Neural progenitor cell (in vitro differentiated cells): ENCODE data around the gene NUDT3. TPM values are rescaled to one million over a fixed set of nuclear protein-coding genes. Genes with fewer than 3 reads are reported as not detected.

ENCODE experiments used
- DNase-seq: peaks from one replicate; pipeline ENCODE4 v3.0.0-alpha.2; 2016; ENCODE audit warnings: low spot score
- H2AFZ ChIP-seq: fragments of 200-600 bp; sonication (generic); replicated peaks from 2 replicates; pipeline ENCODE4 v1.6.1; 2016; ENCODE audit warnings: antibody characterized with exemption
- H3F3A ChIP-seq: fragments of 200-600 bp; sonication (generic); 2 replicates; pipeline ENCODE4 v1.6.1; 2016; ENCODE audit warnings: antibody characterized with exemption, low read depth
- H3K27ac ChIP-seq: fragments of 200-600 bp; sonication (generic); 2 replicates; pipeline ENCODE4 v1.5.1; 2016; ENCODE audit warnings: mild to moderate bottlenecking
- H3K27me3 ChIP-seq: fragments of 200-600 bp; sonication (generic); 2 replicates; pipeline ENCODE4 v1.6.1; 2016; ENCODE audit warnings: mild to moderate bottlenecking, moderate library complexity
- H3K36me3 ChIP-seq: fragments of 200-600 bp; sonication (generic); 2 replicates; pipeline ENCODE4 v1.5.1; 2016
- H3K4me1 ChIP-seq: fragments of 200-600 bp; sonication (generic); 2 replicates; pipeline ENCODE4 v1.6.1; 2016; ENCODE audit warnings: mixed run types
- H3K4me2 ChIP-seq: fragments of 200-600 bp; sonication (generic); 2 replicates; pipeline ENCODE4 v1.6.1; 2016
- H3K4me3 ChIP-seq: fragments of 200-600 bp; sonication (generic); 2 replicates; pipeline ENCODE4 v1.5.1; 2016
- H3K79me2 ChIP-seq: fragments of 200-600 bp; sonication (generic); 2 replicates; pipeline ENCODE4 v1.6.1; 2016; ENCODE audit warnings: low read depth
- H3K9ac ChIP-seq: fragments of 200-600 bp; sonication (generic); 2 replicates; pipeline ENCODE4 v1.6.1; 2016
- H3K9me3 ChIP-seq: fragments of 200-600 bp; sonication (generic); 2 replicates; pipeline ENCODE4 v1.5.1; 2016; ENCODE audit warnings: low read depth
- H4K20me1 ChIP-seq: fragments of 200-600 bp; sonication (generic); 2 replicates; pipeline ENCODE4 v1.6.1; 2016; ENCODE audit warnings: low read depth
- H3K27ac Mint-ChIP-seq: 3 replicates; pipeline ENCODE4 v1.8.0; 2021; ENCODE audit warnings: mixed read lengths
- H3K27me3 Mint-ChIP-seq: 2 replicates; pipeline ENCODE4 v1.8.0; 2022; ENCODE audit warnings: low read depth, mild to moderate bottlenecking, inconsistent platforms, moderate library complexity, mixed read lengths; ENCODE audit not compliant: insufficient read depth
- H3K36me3 Mint-ChIP-seq: 3 replicates; pipeline ENCODE4 v1.8.0; 2021; ENCODE audit warnings: mixed read lengths
- H3K4me1 Mint-ChIP-seq: 3 replicates; pipeline ENCODE4 v1.8.0; 2021; ENCODE audit warnings: mixed read lengths
- H3K4me3 Mint-ChIP-seq: 3 replicates; pipeline ENCODE4 v1.8.0; 2021; ENCODE audit warnings: mild to moderate bottlenecking, moderate library complexity, mixed read lengths
- H3K9me3 Mint-ChIP-seq: 3 replicates; pipeline ENCODE4 v1.8.0; 2020; ENCODE audit warnings: mixed read lengths
- EZH2 ChIP-seq: fragments of 200-600 bp; sonication (generic); IDR thresholded peaks from 2 replicates; pipeline ENCODE4 v1.6.1; 2017; ENCODE audit warnings: antibody characterized with exemption, mild to moderate bottlenecking, moderate library complexity
- EZH2phosphoT487 ChIP-seq: fragments of 200-600 bp; sonication (generic); IDR thresholded peaks from 2 replicates; pipeline ENCODE4 v1.6.1; 2017; ENCODE audit warnings: antibody characterized with exemption
- total RNA-seq: library from RNA; depleted of rRNA; stranded (reverse); fragments of >200 nt; gene quantifications from 2 replicates; pipeline ENCODE4 v1.2.3, GENCODE V29; 2015; ENCODE audit warnings: low replicate concordance
- TF ChIP-seq, protein P1 (sequence below): fragments of 200-600 bp; sonication (generic); IDR thresholded peaks from 2 replicates; pipeline ENCODE4 v1.5.1; 2017; ENCODE audit warnings: antibody characterized with exemption, mild to moderate bottlenecking

Gene NUDT3
- total RNA-seq, 1 donor from 2014 or later, result 35.7 TPM

DNA sequence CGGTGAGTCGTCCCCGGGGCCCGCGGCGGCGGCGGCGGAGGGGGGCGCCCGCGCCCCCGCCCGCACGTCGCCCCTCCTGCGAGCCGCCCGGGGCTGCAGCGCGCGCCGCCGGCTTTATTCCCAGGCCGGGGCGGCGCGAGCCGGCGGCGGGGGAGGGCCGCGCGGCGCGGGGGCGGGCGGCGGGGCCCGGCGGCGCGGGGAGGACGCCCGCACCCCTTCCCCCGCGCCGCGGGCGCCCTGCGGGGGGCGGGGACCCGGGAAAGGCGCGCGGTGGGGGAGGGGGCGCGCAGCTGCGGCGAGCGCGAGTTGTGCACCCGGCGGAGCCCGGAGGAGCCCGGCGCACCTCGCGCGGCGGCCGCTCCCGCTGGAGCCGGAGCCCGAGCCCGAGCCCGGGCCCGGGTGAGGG is 155.2 kb downstream of the NUDT3 start:
- peak overlapping the region; percentile 100 for H3K4me2 ChIP-seq

GRCh38 chr6:34236443-34237315 is 155.8 kb downstream of the NUDT3 start, which contains the start of gene HMGA1:
Gene HMGA1, plus strand, starts transcription at chr6:34236873. Its CDS starts 3,908 bp downstream, at chr6:34240781.
- DNase-seq, result peak; percentile 98
- Mint-ChIP-seq H3K4me1 (peaks cover 41% of the 10 kb centered on the region), H3K9me3 (no peaks in the 10 kb centered on the region), H3K4me3 (peak within 1 kb of the TSS; percentile 89), H3K27me3 (peaks cover 4% of the 10 kb centered on the region), H3K27ac (peak within 1 kb of the TSS; percentile 98), H3K36me3 (peaks cover 8% of the 10 kb centered on the region)
- Histone ChIP-seq H3F3A (peaks cover 76% of the 10 kb centered on the region), H3K9me3 (no peaks in the 10 kb centered on the region), H3K4me3 (peak within 1 kb of the TSS; percentile 99), H3K36me3 (peaks cover 6% of the 10 kb centered on the region), H4K20me1 (peaks cover 41% of the 10 kb centered on the region), H3K27me3 (no peaks in the 10 kb centered on the region), H3K4me1 (peaks cover 43% of the 10 kb centered on the region), H3K79me2 (peaks cover 68% of the 10 kb centered on the region), H3K4me2 (peak within 1 kb of the TSS; percentile 100), H3K9ac (peak within 1 kb of the TSS; percentile 91), H2AFZ (no peak within 1 kb of the TSS), H3K27ac (peak within 1 kb of the TSS; percentile 100)
- TF ChIP-seq, protein P1, sequence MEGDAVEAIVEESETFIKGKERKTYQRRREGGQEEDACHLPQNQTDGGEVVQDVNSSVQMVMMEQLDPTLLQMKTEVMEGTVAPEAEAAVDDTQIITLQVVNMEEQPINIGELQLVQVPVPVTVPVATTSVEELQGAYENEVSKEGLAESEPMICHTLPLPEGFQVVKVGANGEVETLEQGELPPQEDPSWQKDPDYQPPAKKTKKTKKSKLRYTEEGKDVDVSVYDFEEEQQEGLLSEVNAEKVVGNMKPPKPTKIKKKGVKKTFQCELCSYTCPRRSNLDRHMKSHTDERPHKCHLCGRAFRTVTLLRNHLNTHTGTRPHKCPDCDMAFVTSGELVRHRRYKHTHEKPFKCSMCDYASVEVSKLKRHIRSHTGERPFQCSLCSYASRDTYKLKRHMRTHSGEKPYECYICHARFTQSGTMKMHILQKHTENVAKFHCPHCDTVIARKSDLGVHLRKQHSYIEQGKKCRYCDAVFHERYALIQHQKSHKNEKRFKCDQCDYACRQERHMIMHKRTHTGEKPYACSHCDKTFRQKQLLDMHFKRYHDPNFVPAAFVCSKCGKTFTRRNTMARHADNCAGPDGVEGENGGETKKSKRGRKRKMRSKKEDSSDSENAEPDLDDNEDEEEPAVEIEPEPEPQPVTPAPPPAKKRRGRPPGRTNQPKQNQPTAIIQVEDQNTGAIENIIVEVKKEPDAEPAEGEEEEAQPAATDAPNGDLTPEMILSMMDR, result no peak
- no peak for TF ChIP-seq EZH2phosphoT487

More for the DNA sequence above, 155.2 kb downstream of the NUDT3 start:
- H3K4me3 ChIP-seq, result peak overlapping the region; percentile 99
- no peaks in the 10 kb centered on the region for H3K27me3 ChIP-seq
- TF ChIP-seq EZH2phosphoT487 (no peak), EZH2 (no peak)
- TF ChIP-seq, protein P1, result no peak
- peaks cover 43% of the 10 kb centered on the region for H3K4me1 ChIP-seq
- H3K9ac ChIP-seq, result peak overlapping the region; percentile 91
- H3K27ac Mint-ChIP-seq, result no peak overlapping the region
- H3K9me3 ChIP-seq, result no peaks in the 10 kb centered on the region
- no peak overlapping the region for H3K4me3 Mint-ChIP-seq
- DNase-seq, result peak; percentile 57
- H3K9me3 Mint-ChIP-seq, result no peaks in the 10 kb centered on the region
- peaks cover 45% of the 10 kb centered on the region for H3K4me1 Mint-ChIP-seq
- peaks cover 74% of the 10 kb centered on the region for H3K79me2 ChIP-seq
- peak overlapping the region; percentile 70 for H3K27ac ChIP-seq
- H3F3A ChIP-seq, result peaks cover 83% of the 10 kb centered on the region
- no peak overlapping the region for H2AFZ ChIP-seq
- peaks cover 48% of the 10 kb centered on the region for H4K20me1 ChIP-seq
- peaks cover 4% of the 10 kb centered on the region for H3K27me3 Mint-ChIP-seq
- H3K36me3 Mint-ChIP-seq, result peaks cover 14% of the 10 kb centered on the region
- H3K36me3 ChIP-seq, result peaks cover 11% of the 10 kb centered on the region

GRCh38 chr6:34236131-34236442 is 156.4 kb downstream of the NUDT3 start:
- H3K4me3 ChIP-seq, result peak overlapping the region; percentile 99
- peaks cover 39% of the 10 kb centered on the region for H3K4me1 ChIP-seq
- Mint-ChIP-seq H3K36me3 (peaks cover 4% of the 10 kb centered on the region), H3K4me3 (peak overlapping the region; percentile 89), H3K4me1 (peaks cover 35% of the 10 kb centered on the region), H3K9me3 (no peaks in the 10 kb centered on the region), H3K27me3 (peaks cover 7% of the 10 kb centered on the region), H3K27ac (peak overlapping the region; percentile 98)
- H3F3A ChIP-seq, result peaks cover 70% of the 10 kb centered on the region
- H3K27me3 ChIP-seq, result no peaks in the 10 kb centered on the region
- no peaks in the 10 kb centered on the region for H3K9me3 ChIP-seq
- H3K79me2 ChIP-seq, result peaks cover 62% of the 10 kb centered on the region
- peak; percentile 65 for DNase-seq
- TF ChIP-seq EZH2phosphoT487 (no peak), EZH2 (no peak)
- TF ChIP-seq, protein P1, result no peak
- H3K27ac ChIP-seq, result peak overlapping the region; percentile 100
- H3K9ac ChIP-seq, result peak overlapping the region; percentile 77
- H4K20me1 ChIP-seq, result peaks cover 35% of the 10 kb centered on the region
- peak overlapping the region; percentile 95 for H3K4me2 ChIP-seq
- H3K36me3 ChIP-seq, result peaks cover 2% of the 10 kb centered on the region
- no peak overlapping the region for H2AFZ ChIP-seq
